ENCODE results near the gene TRIM56. TPM values are rescaled to one million over a fixed set of nuclear protein-coding genes. Genes with fewer than 3 reads are reported as not detected.
A peak's percentile ranks its signal among the peaks of the same experiment; 100 is the strongest.
"Not testable (repeated sequence)": the region's sequence is repeated elsewhere in the genome, so short reads cannot be mapped to it uniquely, and the experiment has no call there.

TRIM56 gene
- total RNA-seq, 1 experiment from 2014 or later: 23.1 TPM

DNA sequence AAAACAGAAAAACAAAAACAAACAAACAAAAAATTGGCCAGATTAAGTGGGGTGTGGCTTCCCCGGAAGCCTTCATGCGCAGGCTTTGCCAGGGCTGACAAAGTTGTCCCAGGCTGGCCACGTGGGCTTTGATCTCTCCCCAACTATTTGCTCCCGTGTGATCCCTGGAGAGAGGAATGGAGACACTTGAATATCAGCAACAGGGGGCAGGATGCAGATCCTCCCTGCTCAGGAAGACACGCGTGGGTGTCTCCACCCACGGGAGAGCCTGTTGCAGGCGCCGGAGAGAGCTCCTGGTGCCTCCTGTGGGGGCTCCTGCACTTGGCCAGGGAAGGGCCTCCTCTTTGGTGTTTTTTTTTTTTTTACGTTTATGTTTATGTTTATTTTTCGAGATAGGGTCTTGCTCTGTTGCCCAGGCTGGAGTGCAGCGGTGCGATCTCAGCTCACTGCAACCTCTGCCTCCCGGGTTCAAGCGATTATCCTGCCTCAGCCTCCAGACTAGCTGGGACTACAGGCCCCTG is 19.0 kb downstream of the TRIM56 start:
- POLR2A ChIA-PET: no interaction called here
- CTCF ChIA-PET: interaction anchor here (0.9 to 2.1 kb wide), 3 partner anchors 10 to 88 kb away, joined by 3 to 6 read pairs (median 5); no protein-coding TSS in a partner anchor
- Mint-ChIP-seq H3K36me3 (no peaks in the 10 kb centered on the region), H3K27ac (no peak overlapping the region; the same call in 1 of the 2 replicates), H3K4me1 (peaks cover 33% of the 10 kb centered on the region), H3K27me3 (ENCODE audit: low read depth) (peaks cover 3% of the 10 kb centered on the region), H3K9me3 (no peaks in the 10 kb centered on the region), H3K4me3 (no peak overlapping the region)
- ATAC-seq (no peak), DNase-seq (ENCODE audit: low spot score) (no peak)
- no peak for TF ChIP-seq ZNF416 (CRISPR knock-in tag; IDR thresholded peaks at IDR 0.05)
- peak; percentile 85; the same call in 1 of the 2 replicates for TF ChIP-seq ZNF121 (CRISPR knock-in tag; IDR thresholded peaks at IDR 0.05)

DNA sequence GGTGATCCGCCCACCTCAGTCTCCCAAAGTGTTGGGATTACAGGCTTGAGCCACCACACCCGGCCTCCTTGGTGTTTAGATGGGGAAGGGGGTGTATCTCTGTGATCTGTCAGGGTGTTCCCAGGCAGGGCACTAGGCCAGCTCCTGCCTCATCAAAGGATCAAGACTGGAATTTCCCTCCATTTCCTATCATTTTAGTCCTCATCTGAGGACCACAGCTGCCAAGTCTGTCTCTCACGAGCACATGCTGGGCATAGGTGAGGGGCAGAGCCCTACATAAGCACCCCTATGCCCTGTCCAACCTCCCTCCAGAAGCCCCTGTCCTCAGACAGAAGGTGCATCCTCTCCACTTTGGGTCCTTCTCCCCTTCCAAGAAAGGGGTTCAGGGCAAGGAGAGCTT is 19.5 kb downstream of the TRIM56 start:
- ATAC-seq (no peak), DNase-seq (ENCODE audit: low spot score) (no peak)
- Mint-ChIP-seq H3K36me3 (no peaks in the 10 kb centered on the region), H3K27me3 (ENCODE audit: low read depth) (peaks cover 3% of the 10 kb centered on the region), H3K9me3 (no peaks in the 10 kb centered on the region), H3K27ac (no peak overlapping the region; the same call in 1 of the 2 replicates), H3K4me3 (no peak overlapping the region), H3K4me1 (peaks cover 27% of the 10 kb centered on the region)
- CTCF ChIA-PET: interaction anchor here (0.6 to 2.1 kb wide), 3 partner anchors 39 to 204 kb away, joined by 3 to 6 read pairs (median 3); no protein-coding TSS in a partner anchor
- TF ChIP-seq MXD4 (CRISPR knock-in tag; IDR thresholded peaks at IDR 0.05; ENCODE audit: borderline replicate concordance) (no peak), FOXJ3 (CRISPR knock-in tag; IDR thresholded peaks at IDR 0.05; ENCODE audit: borderline replicate concordance) (no peak), GABPB1 (CRISPR knock-in tag; IDR thresholded peaks at IDR 0.05) (no peak), SMAD4 (CRISPR knock-in tag; IDR thresholded peaks at IDR 0.05) (no peak), JUN (CRISPR knock-in tag; IDR thresholded peaks at IDR 0.05) (no peak), JAZF1 (CRISPR knock-in tag; IDR thresholded peaks at IDR 0.05) (no peak)
- TF ChIP-seq, protein P1, sequence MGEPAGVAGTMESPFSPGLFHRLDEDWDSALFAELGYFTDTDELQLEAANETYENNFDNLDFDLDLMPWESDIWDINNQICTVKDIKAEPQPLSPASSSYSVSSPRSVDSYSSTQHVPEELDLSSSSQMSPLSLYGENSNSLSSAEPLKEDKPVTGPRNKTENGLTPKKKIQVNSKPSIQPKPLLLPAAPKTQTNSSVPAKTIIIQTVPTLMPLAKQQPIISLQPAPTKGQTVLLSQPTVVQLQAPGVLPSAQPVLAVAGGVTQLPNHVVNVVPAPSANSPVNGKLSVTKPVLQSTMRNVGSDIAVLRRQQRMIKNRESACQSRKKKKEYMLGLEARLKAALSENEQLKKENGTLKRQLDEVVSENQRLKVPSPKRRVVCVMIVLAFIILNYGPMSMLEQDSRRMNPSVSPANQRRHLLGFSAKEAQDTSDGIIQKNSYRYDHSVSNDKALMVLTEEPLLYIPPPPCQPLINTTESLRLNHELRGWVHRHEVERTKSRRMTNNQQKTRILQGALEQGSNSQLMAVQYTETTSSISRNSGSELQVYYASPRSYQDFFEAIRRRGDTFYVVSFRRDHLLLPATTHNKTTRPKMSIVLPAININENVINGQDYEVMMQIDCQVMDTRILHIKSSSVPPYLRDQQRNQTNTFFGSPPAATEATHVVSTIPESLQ (CRISPR knock-in tag; IDR thresholded peaks at IDR 0.05): no peak
- POLR2A ChIA-PET: interaction anchor here (0.6 to 1.2 kb wide), 2 partner anchors 9 to 39 kb away, joined by 3 read pairs; no protein-coding TSS in a partner anchor

DNA sequence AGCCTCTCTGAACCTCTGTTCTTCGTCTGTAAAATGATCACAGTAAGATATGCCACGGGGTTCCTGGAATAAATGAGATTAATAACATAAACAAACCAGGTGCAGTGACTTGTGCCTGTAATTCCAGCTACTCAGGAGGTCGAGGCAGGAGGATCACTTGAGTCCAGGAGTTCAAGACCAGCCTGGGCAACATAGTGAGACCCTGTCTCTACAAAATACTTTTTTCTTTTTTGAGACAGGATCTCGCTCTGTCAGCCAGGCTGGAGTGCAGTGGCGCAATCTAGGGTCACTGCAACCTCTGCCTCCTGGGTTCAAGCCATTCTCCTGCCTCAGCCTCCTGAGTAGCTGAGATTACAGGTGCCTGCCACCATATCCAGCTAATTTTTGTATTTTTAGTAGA is 20.0 kb downstream of the TRIM56 start:
- H3K9me3 Mint-ChIP-seq; DNase-seq (ENCODE audit: low spot score); H3K27me3 Mint-ChIP-seq (ENCODE audit: low read depth); H3K27ac Mint-ChIP-seq; H3K4me3 Mint-ChIP-seq; ATAC-seq; H3K36me3 Mint-ChIP-seq: not testable (repeated sequence)
- peaks cover 23% of the 10 kb centered on the region for H3K4me1 Mint-ChIP-seq
- ChIA-PET POLR2A (interaction anchor here (0.6 to 1.2 kb wide), 2 partner anchors 8 to 39 kb away, joined by 3 read pairs; no protein-coding TSS in a partner anchor), CTCF (interaction anchor here (0.6 to 2.1 kb wide), 3 partner anchors 39 to 204 kb away, joined by 3 to 6 read pairs (median 3); no protein-coding TSS in a partner anchor)
- TF ChIP-seq ZNF121 (CRISPR knock-in tag; IDR thresholded peaks at IDR 0.05): peak; percentile 69

DNA sequence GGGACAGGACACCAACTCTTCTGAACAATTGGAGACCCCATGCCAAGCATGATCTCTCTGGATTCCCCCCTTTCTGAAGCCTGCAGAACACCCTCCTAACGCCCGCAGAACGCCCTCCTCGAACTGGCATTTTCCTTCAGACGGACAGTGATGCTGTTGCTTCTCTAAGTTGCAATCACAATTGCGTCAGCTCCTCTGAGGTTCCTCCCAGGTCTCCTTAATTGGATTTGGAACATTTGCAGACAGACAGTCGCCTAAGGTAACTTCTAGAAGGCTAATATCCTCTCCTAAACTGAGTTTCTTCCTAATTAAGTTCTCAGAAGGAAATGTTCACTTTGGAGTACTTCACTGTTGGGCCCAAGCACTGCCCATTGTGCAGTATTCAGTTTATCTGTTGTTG is 21.1 kb downstream of the TRIM56 start:
- no peaks in the 10 kb centered on the region for H3K9me3 Mint-ChIP-seq
- H3K27ac Mint-ChIP-seq: no peak overlapping the region
- TF ChIP-seq, protein P2, sequence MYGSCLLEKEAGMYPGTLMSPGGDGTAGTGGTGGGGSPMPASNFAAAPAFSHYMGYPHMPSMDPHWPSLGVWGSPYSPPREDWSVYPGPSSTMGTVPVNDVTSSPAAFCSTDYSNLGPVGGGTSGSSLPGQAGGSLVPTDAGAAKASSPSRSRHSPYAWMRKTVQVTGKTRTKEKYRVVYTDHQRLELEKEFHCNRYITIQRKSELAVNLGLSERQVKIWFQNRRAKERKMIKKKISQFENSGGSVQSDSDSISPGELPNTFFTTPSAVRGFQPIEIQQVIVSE (CRISPR knock-in tag; IDR thresholded peaks at IDR 0.05; ENCODE audit: borderline replicate concordance): no peak
- TF ChIP-seq, protein P3, sequence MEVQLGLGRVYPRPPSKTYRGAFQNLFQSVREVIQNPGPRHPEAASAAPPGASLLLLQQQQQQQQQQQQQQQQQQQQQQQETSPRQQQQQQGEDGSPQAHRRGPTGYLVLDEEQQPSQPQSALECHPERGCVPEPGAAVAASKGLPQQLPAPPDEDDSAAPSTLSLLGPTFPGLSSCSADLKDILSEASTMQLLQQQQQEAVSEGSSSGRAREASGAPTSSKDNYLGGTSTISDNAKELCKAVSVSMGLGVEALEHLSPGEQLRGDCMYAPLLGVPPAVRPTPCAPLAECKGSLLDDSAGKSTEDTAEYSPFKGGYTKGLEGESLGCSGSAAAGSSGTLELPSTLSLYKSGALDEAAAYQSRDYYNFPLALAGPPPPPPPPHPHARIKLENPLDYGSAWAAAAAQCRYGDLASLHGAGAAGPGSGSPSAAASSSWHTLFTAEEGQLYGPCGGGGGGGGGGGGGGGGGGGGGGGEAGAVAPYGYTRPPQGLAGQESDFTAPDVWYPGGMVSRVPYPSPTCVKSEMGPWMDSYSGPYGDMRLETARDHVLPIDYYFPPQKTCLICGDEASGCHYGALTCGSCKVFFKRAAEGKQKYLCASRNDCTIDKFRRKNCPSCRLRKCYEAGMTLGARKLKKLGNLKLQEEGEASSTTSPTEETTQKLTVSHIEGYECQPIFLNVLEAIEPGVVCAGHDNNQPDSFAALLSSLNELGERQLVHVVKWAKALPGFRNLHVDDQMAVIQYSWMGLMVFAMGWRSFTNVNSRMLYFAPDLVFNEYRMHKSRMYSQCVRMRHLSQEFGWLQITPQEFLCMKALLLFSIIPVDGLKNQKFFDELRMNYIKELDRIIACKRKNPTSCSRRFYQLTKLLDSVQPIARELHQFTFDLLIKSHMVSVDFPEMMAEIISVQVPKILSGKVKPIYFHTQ (CRISPR knock-in tag; IDR thresholded peaks at IDR 0.05): no peak
- TF ChIP-seq, protein P4, sequence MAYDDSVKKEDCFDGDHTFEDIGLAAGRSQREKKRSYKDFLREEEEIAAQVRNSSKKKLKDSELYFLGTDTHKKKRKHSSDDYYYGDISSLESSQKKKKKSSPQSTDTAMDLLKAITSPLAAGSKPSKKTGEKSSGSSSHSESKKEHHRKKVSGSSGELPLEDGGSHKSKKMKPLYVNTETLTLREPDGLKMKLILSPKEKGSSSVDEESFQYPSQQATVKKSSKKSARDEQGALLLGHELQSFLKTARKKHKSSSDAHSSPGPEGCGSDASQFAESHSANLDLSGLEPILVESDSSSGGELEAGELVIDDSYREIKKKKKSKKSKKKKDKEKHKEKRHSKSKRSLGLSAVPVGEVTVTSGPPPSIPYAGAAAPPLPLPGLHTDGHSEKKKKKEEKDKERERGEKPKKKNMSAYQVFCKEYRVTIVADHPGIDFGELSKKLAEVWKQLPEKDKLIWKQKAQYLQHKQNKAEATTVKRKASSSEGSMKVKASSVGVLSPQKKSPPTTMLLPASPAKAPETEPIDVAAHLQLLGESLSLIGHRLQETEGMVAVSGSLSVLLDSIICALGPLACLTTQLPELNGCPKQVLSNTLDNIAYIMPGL (CRISPR knock-in tag; IDR thresholded peaks at IDR 0.05): no peak
- H3K4me3 Mint-ChIP-seq: no peak overlapping the region
- H3K4me1 Mint-ChIP-seq: peaks cover 11% of the 10 kb centered on the region
- H3K27me3 Mint-ChIP-seq (ENCODE audit: low read depth): no peaks in the 10 kb centered on the region; the same call in 1 of the 2 replicates
- ChIA-PET CTCF (no interaction called here), POLR2A (no interaction called here)
- DNase-seq (ENCODE audit: low spot score) (no peak), ATAC-seq (no peak)
- no peaks in the 10 kb centered on the region for H3K36me3 Mint-ChIP-seq
